Glomerular endothelial cell (primary cell): ENCODE data around the gene ZNF668. TPM values are rescaled to one million over a fixed set of nuclear protein-coding genes. Genes with fewer than 3 reads are reported as not detected.

ENCODE experiments used
- DNase-seq: peaks from one replicate; pipeline ENCODE4 v3.0.0-alpha.2; 2011; ENCODE audit warnings: low read depth, low spot score; ENCODE audit errors: extremely low read depth
- total RNA-seq: library from RNA; depleted of rRNA; stranded (reverse); fragments of >200 nt; gene quantifications from 2 replicates; pipeline ENCODE4 v1.2.3, GENCODE V29; 2015

ZNF668 gene
- total RNA-seq: 13.8 and 16.3 TPM in 2 replicates

DNA sequence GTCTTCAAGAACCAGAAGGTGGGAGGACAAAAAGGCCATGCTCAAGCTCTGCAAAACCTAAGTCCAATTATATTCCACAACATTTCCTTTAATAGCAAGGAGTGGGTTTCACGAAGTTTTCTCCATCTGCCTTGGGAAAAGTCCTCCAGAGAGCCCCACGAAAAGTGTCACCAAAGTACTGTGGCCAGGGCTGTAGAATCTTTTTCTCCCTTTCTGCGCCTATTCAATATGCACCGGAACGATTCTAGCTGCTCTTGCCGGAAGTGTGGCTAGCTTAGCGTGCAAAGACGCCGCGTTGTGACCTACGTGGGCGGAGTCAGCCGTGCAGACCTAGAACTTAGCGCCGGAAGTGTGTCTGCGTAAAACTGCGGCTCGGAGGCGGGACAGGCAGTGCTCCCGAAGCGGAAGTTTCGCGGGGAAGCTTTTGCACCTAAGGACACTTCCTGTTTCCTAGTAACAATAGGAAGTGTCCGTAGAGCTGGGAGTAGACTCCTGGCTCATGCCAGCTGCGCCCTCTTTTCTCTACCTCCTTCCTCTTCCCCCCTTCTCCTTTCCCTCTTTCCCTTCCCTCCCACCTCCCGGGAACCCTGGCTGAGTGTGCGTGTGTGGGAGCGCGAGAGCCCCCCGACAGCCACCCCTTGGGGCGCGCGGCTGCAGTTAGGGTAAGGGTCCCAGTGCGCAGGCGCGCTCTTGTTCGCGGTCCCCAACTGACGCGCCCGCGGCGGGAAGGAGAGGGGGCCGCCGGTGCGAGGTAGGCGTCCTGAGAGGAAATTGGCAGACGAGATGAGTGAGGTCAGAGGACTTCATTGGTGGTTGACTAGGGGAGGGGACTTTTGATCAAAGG, at the start of gene ZNF668, which contains the start of gene ZNF646:
TSS of gene ZNF668 (minus strand) at position 271 of the 844 bp plus-strand sequence. CDS start 9,781 bp downstream, outside the sequence.
TSS of gene ZNF646 (plus strand) at position 453 of the 844 bp plus-strand sequence. CDS start 1,903 bp downstream, outside the sequence.
- DNase-seq: peak; percentile 97

DNA sequence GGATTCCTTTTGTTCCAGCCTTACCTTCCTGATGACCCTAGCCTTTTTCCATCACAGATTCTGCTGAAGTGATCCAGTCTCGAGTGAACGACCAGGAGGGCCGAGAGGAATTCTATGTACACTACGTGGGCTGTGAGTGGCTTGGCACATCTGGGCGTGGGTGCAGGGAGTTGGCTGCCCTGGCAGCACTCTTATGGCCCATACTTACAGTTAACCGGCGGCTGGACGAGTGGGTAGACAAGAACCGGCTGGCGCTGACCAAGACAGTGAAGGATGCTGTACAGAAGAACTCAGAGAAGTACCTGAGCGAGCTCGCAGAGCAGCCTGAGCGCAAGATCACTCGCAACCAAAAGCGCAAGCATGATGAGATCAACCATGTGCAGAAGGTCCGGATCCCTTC, 46.1 kb upstream of the ZNF668 start:
- DNase-seq: no peak

DNA sequence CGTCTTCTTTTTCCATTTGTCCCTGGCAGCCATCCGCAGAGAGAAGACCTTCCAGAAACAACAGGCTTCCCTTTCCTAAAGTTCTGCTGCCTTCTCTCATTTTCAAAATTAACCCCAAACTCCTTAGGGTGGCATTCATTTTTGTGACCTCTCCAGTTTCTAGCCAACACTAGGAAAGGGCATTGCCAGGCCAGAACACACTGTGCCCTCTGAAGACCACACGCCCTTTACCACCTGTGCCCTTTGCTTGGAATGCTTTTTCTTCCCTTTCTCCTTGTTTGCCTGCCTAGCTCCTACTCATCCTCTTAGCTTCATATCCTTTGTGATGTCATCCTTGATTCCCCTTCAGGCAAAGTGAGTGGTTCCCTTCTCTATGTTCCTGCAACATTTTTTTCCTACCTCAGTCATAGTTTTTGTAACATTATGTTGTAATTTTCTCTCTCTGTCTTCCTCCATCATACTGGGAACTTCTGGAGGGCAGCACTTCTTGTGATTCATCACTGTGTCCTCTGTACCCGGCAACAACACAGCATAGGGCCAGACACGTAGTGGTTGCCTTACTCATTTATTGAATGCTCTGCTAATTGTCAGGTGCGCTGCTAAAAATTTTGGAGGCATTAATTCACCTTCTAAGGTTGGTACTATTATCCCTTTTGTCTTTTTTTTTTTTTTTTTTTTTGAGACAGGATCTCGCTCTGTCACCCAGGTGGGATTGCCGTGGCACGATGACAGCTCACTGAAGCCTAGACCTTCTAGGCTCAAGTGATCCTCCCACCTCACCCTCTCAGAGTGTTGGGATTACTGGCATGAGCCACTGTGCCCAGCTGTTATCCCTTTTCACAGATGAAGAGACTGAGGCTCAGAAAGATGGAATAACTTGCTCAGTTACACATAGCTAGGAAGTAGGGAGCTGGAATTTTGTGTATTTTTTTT, 44.4 kb upstream of the ZNF668 start:
- no peak for DNase-seq

DNA sequence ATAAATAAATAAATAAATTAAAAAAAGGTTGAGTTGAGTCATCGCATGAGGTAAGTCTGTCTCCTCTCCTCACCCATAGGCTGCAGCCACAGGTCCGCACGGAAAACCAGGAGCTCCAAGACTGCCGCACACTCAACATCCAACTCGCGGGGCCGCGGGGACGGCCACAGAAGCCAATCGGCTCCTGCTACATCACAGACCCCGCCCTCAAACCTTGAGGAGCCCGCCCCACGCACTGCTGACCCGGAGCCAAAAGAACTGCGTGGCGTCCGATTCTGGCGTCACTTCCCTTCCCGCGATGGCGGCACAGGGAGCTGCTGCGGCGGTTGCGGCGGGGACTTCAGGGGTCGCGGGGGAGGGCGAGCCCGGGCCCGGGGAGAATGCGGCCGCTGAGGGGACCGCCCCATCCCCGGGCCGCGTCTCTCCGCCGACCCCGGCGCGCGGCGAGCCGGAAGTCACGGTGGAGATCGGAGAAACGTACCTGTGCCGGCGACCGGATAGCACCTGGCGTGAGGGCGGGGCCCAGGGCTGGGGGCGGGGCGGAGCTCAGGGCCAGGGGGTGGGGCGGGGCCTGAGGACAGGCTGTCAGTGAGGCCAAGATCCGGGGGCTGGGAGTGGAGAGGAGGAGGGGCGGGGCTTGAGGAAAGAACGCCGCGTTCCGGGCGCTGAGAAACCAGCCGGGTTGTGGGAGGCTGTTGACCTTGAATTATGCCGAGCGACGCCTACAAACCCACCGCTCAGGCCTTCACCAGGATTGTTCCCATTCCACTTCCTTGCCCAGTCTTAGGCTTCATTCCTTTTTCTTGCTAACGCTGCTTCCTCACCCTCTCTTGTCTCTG, 43.6 kb upstream of the ZNF668 start, which contains the start of gene KAT8:
TSS of gene KAT8 (plus strand) at position 281 of the 839 bp plus-strand sequence. CDS start at position 299, 18 bp downstream.
- DNase-seq: peak; percentile 80

DNA sequence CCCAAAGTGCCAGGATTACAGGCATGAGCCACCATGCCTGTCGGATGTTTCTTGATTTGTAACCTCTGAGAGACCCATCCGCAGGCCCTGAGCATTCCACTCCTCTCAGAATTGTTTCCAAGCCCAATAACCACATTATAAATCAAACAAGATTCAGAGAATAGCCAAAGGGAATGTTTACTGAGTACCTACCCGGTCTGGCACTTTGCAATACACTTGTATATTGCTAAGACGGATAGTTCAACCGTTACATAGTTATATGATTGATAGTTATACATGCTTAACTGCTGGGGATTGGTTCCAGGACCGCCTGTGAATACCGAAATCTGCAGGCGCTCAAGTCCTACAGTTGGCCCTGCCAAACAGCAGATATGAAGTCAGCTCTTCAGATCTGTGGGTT, 40.4 kb upstream of the ZNF668 start:
- no peak for DNase-seq

DNA sequence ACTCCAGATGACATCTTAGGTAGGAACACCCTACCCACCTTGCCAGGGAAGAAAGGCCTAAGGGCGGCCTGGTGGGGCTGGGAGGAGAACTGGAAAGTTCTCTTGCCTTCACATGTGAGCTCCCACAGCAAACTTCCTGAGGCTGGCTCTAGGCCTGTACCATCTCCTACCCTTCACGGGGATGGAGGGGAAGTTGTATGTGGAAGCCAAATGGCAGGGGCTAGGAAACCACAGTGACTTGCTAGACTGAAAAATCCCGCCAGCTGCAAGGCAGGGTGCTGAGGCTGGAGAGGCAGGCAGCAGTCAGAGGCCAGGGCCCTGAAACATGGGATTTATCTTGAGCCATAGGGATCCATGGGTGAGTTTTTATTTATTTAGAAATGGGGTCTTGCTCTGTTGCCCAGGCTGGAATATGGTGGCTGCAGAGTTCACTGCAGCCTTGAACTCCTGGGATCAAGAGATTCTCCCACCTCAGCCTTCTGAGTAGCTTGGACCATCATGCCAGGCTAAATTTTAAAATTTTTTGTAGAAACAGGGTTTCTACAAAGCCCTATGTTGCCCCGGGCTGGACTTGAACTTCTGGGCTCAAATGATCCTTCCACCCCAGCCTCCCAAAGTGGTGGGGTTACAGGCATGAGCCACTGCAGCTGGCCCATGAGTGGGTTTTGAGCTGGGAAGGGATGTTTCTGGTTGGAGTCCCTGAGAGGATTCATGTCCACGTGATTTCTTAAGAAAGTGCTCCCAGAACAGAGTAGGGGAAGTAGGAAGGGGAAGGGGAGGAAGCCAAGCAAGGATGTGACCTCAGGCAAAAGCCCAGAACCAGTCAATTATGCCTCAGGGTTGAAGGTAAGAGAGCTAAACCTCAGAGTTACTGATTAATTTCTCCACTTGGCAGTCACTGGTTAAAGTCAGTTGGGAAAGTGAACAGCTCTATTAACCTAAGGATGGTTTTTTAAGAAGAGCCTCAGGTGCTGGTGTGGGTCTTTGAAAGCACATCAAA, 39.4 kb upstream of the ZNF668 start:
- no peak for DNase-seq

DNA sequence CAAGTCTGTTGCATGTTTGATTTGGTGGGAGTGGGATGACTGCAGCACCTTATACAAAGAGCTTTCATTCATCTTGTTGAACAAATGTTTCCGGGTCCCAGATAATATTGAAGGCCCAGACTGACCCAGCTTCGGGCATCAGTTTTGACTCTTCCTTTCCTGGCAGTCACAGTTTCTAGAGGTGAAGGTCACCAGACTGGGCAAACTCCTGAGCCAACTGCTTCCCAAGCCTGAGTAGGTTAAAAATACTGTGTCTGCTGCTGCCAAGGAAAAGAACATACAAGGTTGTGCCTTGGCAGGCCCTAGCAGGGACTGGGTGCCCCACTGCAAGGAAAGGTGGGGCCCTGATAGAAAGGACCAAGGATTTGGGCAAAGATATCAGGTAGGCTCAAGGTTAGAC, 38.7 kb upstream of the ZNF668 start:
- no peak for DNase-seq

DNA sequence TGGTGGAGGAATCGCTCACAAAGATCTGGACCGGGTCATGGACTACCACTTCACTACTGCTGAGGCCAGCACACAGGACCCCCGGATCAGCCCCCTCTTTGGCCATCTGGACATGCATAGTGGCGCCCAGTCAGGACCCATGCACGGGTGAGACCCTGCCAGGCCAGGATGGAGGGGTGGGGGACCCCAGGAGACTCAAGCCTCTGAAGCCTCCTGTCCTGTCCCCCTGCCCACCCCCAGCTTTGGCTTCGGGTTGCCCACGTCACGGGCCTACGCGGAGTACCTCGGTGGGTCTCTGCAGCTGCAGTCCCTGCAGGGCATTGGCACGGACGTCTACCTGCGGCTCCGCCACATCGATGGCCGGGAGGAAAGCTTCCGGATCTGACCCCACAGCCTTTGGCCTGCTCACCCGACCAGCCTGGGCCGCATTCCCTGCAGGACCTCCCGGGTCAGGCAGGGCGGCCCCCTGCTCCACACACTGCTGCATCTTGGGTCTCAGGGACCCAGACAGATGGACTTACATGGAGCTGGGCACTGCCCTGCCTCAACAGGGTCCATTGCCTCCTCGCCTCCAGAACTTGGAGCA, 37.9 kb upstream of the ZNF668 start:
- DNase-seq: no peak

DNA sequence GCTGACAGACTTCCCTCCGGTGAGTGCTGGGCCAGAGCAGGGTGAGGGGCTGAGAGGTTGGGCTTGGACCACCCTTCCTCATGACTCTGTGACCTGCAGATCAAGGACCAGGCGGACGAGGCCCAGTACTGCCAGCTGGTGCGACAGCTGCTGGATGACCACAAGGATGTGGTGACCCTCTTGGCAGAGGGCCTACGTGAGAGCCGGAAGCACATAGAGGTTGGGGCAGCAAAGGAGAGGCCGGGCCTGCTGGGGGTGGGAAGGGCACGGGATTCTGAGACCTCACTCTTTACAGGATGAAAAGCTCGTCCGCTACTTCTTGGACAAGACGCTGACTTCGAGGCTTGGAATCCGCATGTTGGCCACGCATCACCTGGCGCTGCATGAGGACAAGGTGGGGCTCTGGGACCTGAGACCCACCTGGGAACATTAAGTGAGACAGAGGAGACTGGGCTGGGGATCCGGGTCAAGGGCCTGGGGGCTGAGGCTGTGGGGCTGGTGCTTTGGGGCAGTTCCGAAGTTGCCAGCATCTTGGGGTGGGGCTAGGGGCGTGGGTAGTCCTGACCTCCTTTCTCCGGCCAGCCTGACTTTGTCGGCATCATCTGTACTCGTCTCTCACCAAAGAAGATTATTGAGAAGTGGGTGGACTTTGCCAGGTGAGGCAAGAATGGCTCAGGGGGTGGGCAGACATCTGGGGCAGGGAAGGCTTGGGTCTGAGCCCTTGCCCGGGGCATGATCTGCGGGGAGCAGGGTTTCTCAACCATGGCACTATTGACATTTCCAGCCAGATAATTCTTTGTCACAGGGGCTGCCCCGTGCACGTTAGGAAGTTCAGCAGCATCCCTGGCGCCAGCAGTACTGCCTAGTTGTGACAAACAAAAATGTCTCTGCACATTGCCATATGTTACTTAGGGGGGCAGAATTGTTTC, 36.3 kb upstream of the ZNF668 start:
- no peak for DNase-seq

DNA sequence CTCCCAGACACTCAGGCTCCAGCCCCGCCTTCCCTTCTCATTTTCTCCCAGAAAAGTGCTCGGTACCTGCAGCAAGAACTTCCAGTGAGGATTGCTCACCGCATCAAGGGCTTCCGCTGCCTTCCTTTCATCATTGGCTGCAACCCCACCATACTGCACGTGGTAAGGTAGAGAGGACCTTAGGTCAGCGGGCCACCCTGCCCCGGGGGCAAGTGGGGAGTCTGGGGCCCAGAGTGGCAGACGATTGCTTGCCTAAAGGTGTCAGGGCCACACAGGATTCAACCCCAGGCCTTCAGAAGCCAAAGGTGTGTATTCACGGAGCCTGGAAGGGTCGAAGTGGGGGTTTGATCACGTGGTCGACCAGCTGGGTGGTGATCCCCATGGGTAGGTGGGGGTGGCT, 35.6 kb upstream of the ZNF668 start:
- no peak for DNase-seq

DNA sequence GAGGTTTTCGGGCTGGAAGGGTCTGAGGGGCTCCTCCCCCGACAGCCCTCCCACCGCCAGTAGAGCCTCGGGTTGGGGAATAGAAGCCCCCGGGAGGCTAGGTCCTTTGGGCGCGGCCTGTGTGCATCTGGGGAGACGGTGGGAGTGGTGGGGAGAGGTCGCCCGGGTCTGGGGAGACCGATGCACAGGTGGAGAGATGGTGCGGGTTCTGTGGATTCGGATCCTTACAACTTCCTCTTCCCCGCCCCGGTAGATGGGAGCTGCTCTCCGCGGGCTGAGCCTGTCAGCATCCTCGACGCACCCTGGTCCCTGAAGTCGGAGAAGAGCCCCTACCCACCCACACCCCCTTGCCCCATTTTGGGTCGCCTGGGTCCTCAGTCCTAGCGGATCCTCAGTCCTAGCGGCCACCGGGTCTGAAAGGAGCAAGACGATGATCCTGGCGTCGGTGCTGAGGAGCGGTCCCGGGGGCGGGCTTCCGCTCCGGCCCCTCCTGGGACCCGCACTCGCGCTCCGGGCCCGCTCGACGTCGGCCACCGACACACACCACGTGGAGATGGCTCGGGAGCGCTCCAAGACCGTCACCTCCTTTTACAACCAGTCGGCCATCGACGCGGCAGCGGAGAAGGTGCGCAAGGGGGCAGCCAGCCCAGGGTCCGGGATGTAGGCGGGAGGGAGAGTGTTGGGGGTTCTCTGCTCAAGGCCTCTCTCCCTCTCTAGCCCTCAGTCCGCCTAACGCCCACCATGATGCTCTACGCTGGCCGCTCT, 34.9 kb upstream of the ZNF668 start:
- DNase-seq: no peak

DNA sequence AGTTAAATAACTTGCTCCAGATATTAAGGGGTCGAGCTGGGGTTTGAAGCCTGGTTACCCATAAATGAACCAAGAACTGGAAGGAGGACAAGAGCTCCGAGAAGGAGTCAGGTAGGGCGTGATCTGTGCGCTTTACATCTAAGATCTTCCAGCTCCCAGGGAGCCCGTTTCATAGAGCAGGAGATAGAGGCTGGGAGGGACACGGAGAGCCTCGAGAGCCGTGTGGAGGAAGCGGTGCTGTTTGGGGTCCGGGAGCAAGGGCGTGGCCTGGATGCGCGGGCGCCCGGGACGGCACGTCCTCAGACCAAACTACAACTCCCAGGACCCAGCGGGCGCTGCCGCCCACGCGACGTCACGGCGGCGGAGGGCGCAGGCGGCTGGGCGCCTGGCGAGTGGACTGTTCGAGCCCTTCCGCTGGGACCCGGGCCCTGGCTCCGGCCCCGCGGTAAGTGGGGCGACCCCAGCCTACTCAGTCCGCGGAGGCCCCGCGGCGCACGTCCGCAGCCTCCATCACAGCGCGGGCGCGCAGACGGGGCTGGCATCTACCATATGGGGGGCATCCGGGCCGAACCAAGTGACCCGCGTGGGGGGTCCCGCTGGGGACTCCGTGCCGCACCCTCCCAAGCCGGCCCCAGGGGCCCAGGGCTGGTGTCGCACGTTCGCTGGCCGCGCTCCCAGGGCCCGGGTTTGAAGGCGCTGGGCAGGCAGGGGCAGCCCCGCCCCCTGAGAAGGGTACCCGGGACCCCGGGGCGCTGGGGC, 34.2 kb upstream of the ZNF668 start, which contains the start of gene BCKDK:
TSS of gene BCKDK (plus strand) at position 352 of the 759 bp plus-strand sequence. CDS start 838 bp downstream, outside the sequence.
- DNase-seq: no peak

DNA sequence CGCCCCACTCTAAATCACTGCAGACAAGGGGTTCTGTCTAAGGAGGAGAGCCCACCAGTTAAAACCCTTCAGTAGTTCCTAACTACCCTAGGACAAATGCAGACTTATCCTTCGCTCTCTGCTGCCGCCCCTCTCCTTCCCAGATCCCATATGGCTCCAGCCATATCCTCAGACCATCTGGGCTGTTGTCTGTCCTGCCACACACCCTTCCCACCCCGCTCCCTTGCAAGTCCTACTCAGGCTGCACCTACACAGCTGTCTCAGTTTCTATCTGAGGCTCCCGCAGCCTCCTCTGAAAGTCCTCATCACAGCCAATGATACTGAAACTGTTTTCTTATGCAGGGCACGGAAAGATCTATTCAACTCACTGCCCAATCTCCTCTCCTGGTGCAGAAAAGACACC, 33.4 kb upstream of the ZNF668 start:
- no peak for DNase-seq

DNA sequence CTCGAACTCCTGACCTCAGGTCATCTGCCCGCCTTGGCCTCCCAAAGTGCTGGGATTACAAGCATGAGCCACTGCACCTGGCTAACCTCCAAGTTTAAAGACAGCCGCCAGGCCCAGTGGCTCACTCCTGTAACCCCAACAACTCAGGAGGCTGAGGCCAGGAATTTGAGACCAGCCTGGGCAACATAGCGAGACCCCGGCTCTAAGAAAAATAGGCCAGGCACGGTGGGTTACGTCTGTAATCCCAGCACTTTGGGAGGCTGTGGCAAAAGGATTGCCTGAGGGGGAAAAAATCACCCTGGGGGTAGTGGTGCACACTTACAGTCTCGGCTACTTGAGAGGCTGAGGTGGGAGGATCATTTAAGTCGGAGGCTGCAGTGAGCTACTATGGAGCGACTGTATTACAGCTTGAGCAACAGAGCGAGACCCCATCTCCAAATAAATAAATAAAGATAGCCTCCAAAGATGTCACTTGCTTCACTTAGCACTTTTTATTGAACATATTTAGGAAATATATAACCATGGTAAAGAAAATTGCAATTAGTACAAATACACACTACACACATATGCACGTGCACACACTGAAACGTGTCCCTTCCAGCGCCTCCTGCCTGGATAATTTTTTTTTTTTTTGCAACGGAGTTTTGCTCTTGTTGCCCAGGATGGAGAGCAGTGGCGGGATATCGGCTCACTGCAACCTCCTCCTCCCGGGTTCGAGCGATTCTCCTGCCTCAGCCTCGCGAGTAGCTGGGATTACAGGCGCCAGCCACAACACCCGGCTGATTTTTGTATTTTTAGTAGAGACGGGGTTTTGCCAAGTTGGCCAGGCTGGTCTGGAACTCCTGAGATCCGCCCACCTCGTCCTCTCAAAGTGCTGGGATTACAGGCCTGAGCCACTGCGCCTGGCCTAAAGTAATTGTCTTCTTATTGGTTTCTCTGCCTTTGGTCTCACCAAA, 32.7 kb upstream of the ZNF668 start:
- DNase-seq: no peak

DNA sequence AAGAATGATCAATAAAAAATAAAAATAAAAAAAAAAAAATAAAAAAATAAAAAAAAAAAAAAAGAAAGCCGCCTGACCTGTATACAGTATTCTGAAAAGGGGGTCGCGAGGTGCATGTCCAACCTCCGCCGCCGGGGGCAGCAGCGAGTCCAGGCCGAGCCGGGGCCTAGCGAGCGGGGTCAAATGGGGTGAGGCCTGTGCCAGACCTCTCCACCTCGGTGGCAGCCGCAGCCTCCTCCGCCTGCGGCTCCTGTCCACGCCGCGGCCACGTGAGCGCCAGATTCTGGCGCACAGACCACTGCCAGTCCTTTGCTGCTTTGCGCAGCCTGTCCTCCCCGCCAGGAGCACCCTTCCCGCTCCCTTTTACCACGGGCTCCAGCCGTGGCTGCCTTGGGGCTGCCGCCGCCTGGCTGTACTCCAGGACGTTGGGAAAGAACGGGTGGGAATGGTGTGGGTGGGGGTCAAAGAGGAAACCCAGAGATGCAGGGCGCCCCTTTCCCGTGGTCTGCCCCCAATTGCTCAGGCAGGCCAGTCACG, 31.7 kb upstream of the ZNF668 start:
- no peak for DNase-seq
